SK-N-SH (cell line): Measurements from ENCODE around the gene KRT80. TPM values are rescaled to one million over a fixed set of nuclear protein-coding genes. Genes with fewer than 3 reads are reported as not detected.

Source experiments
- CTCF ChIA-PET: fragments of 300-600, 350-600 bp; formaldehyde crosslinking; extraction: SDS; loops from one replicate; lab custom pipeline; 2021; lab: Yijun Ruan, JAX
- POLR2A ChIA-PET: fragments of 350-600 bp; sonication (Branson Sonifier 250); formaldehyde crosslinking; extraction: SDS; loops from one replicate; lab custom pipeline; 2020; ENCODE audit warnings: antibody characterized with exemption, inconsistent platforms; lab: Yijun Ruan, JAX
- DNase-seq: peaks from one replicate; pipeline ENCODE4 v3.0.0; 2012
- H2AFZ ChIP-seq: fragments of 200-600 bp; sonication (generic); 2 replicates; pipeline ENCODE4 v1.8.1; 2016; ENCODE audit warnings: antibody characterized with exemption, mild to moderate bottlenecking, low read depth
- H3F3A ChIP-seq: fragments of 200-600 bp; sonication (generic); replicated peaks from 2 replicates; pipeline ENCODE3; 2016; ENCODE audit warnings: antibody characterized with exemption, mild to moderate bottlenecking; ENCODE audit not compliant: insufficient read depth
- H3K27ac ChIP-seq, 2 experiments: fragments of 200-500 bp in 1 of 2; fragments of 200-600 bp in 1 of 2; sonication (Bioruptor generic) in 1 of 2; sonication (generic), shearing (Covaris generic) in 1 of 2; 2 replicates each; pipeline versions ENCODE4 v1.5.1 to v1.6.1; 2014 to 2016; ENCODE audit warnings: low read depth in 2 of 2, inconsistent platforms in 1 of 2, low read length in 1 of 2, mild to moderate bottlenecking in 1 of 2, mixed read lengths in 1 of 2
- H3K27me3 ChIP-seq: fragments of 200-600 bp; sonication (generic), shearing (Covaris generic); 2 replicates; pipeline ENCODE4 v1.6.1; 2016; ENCODE audit warnings: mixed run types; ENCODE audit not compliant: insufficient read depth
- H3K36me3 ChIP-seq, 2 experiments: fragments of 200-500 bp in 1 of 2; fragments of 200-600 bp in 1 of 2; sonication (Bioruptor generic) in 1 of 2; sonication (generic) in 1 of 2; replicated peaks in 1 of 2; 2 replicates each; pipeline versions ENCODE3 to v1.5.1; 2014 to 2016; ENCODE audit warnings: low read length in 1 of 2, mild to moderate bottlenecking in 1 of 2; ENCODE audit not compliant: insufficient read depth in 2 of 2, control insufficient read depth in 1 of 2
- H3K4me1 ChIP-seq, 2 experiments: fragments of 200-500 bp in 1 of 2; fragments of 200-600 bp in 1 of 2; sonication (Bioruptor generic) in 1 of 2; sonication (generic), shearing (Covaris generic) in 1 of 2; 2 replicates each; pipeline versions ENCODE4 v1.5.1 to v1.6.1; 2014 to 2016; ENCODE audit warnings: low read depth in 1 of 2, low read length in 1 of 2, mixed run types in 1 of 2; ENCODE audit not compliant: insufficient read depth in 2 of 2, control insufficient read depth in 1 of 2
- H3K4me2 ChIP-seq: fragments of 200-600 bp; sonication (generic), shearing (Covaris generic); 2 replicates; pipeline ENCODE4 v1.6.1; 2017; ENCODE audit warnings: mixed run types
- H3K4me3 ChIP-seq, 2 experiments: fragments of 200-500 bp in 1 of 2; fragments of 200-600 bp in 1 of 2; sonication (Bioruptor generic) in 1 of 2; sonication (generic), shearing (Covaris generic) in 1 of 2; 2 replicates each; pipeline versions ENCODE4 v1.5.1 to v1.8.1; 2014 to 2016; ENCODE audit warnings: low read depth in 2 of 2, inconsistent platforms in 1 of 2, low read length in 1 of 2, mild to moderate bottlenecking in 1 of 2, mixed read lengths in 1 of 2, moderate library complexity in 1 of 2
- H3K79me2 ChIP-seq: fragments of 200-600 bp; sonication (generic); 2 replicates; pipeline ENCODE4 v1.8.1; 2017; ENCODE audit warnings: mild to moderate bottlenecking; ENCODE audit not compliant: insufficient read depth
- H3K9ac ChIP-seq: fragments of 200-600 bp; sonication (generic); 2 replicates; pipeline ENCODE4 v1.6.1; 2017; ENCODE audit warnings: mixed run types
- H3K9me2 ChIP-seq: fragments of 200-600 bp; sonication (generic); 2 replicates; pipeline ENCODE4 v1.6.1; 2017; ENCODE audit warnings: mixed run types
- H3K9me3 ChIP-seq: fragments of 200-600 bp; sonication (generic); 2 replicates; pipeline ENCODE4 v1.6.1; 2017; ENCODE audit warnings: mixed run types, mild to moderate bottlenecking, moderate library complexity
- H4K20me1 ChIP-seq: fragments of 200-600 bp; sonication (generic); 2 replicates; pipeline ENCODE4 v1.6.1; 2017; ENCODE audit warnings: mild to moderate bottlenecking, mixed run types; ENCODE audit not compliant: insufficient read depth
- EP300 ChIP-seq, 2 experiments: IDR thresholded peaks; 2 replicates each; pipeline versions ENCODE4 v1.4.0 to v1.6.1; 2012; ENCODE audit warnings: borderline replicate concordance in 1 of 2, low read depth in 1 of 2, low read length in 1 of 2
- GATA2 ChIP-seq: sonication (generic); formaldehyde crosslinking; IDR thresholded peaks from 2 replicates; pipeline ENCODE4 v1.5.0; 2020; ENCODE audit warnings: mild to moderate bottlenecking, missing genetic modification reagents
- JUND ChIP-seq: IDR thresholded peaks from 2 replicates; pipeline ENCODE4 v1.4.0; 2012
- NRF1 ChIP-seq: IDR thresholded peaks from 2 replicates; pipeline ENCODE4 v1.6.1; 2012; ENCODE audit warnings: low read depth, mild to moderate bottlenecking, low read length
- POLR2AphosphoS5 ChIP-seq: IDR thresholded peaks from 2 replicates; pipeline ENCODE4 v1.6.1; 2012; ENCODE audit warnings: low read depth, low read length
- RAD21 ChIP-seq: IDR thresholded peaks from 2 replicates; pipeline ENCODE4 v1.6.1; 2012; ENCODE audit warnings: mild to moderate bottlenecking, low read length
- RCOR1 ChIP-seq: fragments of 150-350 bp; IDR thresholded peaks from 2 replicates; pipeline ENCODE4 v1.6.1; 2017; ENCODE audit warnings: antibody characterized with exemption, low read length
- RXRA ChIP-seq: IDR thresholded peaks from 2 replicates; pipeline ENCODE4 v1.4.0; 2012; ENCODE audit warnings: low read depth, mild to moderate bottlenecking, borderline replicate concordance
- SIN3A ChIP-seq: IDR thresholded peaks from 2 replicates; pipeline ENCODE4 v1.6.1; 2012; ENCODE audit warnings: low read depth, mild to moderate bottlenecking, low read length, moderate library complexity, borderline replicate concordance
- SMC3 ChIP-seq: IDR thresholded peaks from 2 replicates; pipeline ENCODE4 v1.6.1; 2012; ENCODE audit warnings: low read depth, low read length, improper control_type of control experiment
- YY1 ChIP-seq: IDR thresholded peaks from 2 replicates; pipeline ENCODE4 v1.4.0; 2012; ENCODE audit warnings: low read depth, mild to moderate bottlenecking
- WGBS: methylation state at CpG from one replicate; pipeline ENCODE4 v1.1.6; 2017; ENCODE audit warnings: low lambda C conversion rate; 5-methylcytosine and 5-hydroxymethylcytosine counted together
- polyA plus RNA-seq, 3 experiments: library from polyadenylated mRNA; depleted of rRNA; stranded (reverse); fragments of >200 nt; gene quantifications; 2 replicates each; pipeline ENCODE4 v1.2.3, GENCODE V29; 2012
- TF ChIP-seq, protein P1 (sequence below): fragments of 150-350 bp; IDR thresholded peaks from 2 replicates; pipeline ENCODE4 v1.6.1; 2016; ENCODE audit warnings: mild to moderate bottlenecking, low read depth, low read length
- TF ChIP-seq, protein P2 (sequence below): IDR thresholded peaks from 2 replicates; pipeline ENCODE4 v1.4.0; 2012; ENCODE audit warnings: low read depth
- TF ChIP-seq, protein P3 (sequence below): fragments of 150-350 bp; IDR thresholded peaks from 2 replicates; pipeline ENCODE4 v1.6.1; 2017; ENCODE audit warnings: antibody characterized with exemption, low read length, low read depth, borderline replicate concordance
- TF ChIP-seq, protein P4 (sequence below): fragments of 200-600 bp; sonication (generic); IDR thresholded peaks from 2 replicates; pipeline ENCODE4 v1.6.1; 2017; ENCODE audit warnings: antibody characterized with exemption, mild to moderate bottlenecking, moderate library complexity

Gene KRT80
- polyA plus RNA-seq, 1 of the 3 experiments (the other 2 are of a cell fraction) = 14.9 TPM

DNA sequence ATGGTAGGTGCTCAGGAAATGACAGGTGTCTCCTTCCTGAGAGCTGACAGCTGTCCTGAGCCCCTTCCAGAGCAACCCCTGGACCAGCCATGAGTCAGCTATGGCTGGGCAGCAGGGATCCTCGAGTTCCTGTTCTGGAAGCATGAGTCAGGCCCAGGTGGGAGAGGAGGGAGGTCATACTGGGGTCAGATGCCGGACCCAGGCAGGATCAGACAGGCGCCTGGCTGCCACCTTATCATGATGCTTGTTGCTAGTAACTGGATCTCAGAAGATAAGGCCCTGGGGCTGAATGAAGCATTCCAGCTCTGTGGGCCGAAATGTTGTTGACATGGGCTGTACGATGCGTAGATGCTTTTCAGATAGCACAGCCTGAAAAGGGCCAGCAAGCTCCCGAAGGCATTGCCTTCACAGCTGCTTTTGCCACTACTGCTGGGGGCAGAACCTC lies 23.8 kb upstream of the KRT80 start (continued):
- TF ChIP-seq, protein P1, sequence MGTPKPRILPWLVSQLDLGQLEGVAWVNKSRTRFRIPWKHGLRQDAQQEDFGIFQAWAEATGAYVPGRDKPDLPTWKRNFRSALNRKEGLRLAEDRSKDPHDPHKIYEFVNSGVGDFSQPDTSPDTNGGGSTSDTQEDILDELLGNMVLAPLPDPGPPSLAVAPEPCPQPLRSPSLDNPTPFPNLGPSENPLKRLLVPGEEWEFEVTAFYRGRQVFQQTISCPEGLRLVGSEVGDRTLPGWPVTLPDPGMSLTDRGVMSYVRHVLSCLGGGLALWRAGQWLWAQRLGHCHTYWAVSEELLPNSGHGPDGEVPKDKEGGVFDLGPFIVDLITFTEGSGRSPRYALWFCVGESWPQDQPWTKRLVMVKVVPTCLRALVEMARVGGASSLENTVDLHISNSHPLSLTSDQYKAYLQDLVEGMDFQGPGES = no peak
- peak; percentile 47; the same call in 1 of the 2 replicates for TF ChIP-seq SIN3A
- no peak for TF ChIP-seq YY1
- peak; percentile 96 for TF ChIP-seq RCOR1
- TF ChIP-seq, protein P2, sequence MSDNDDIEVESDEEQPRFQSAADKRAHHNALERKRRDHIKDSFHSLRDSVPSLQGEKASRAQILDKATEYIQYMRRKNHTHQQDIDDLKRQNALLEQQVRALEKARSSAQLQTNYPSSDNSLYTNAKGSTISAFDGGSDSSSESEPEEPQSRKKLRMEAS = peak; percentile 77
- peak; percentile 98 for TF ChIP-seq GATA2 (CRISPR knock-in tag)
- peak; percentile 84 to 94 for TF ChIP-seq EP300 (IDR thresholded peaks at IDR 0.05; ENCODE audit: borderline replicate concordance in 1 of 2, low read depth in 1 of 2, low read length in 1 of 2)
- no peak; the same call in 1 of the 2 replicates for TF ChIP-seq JUND
- TF ChIP-seq, protein P3, sequence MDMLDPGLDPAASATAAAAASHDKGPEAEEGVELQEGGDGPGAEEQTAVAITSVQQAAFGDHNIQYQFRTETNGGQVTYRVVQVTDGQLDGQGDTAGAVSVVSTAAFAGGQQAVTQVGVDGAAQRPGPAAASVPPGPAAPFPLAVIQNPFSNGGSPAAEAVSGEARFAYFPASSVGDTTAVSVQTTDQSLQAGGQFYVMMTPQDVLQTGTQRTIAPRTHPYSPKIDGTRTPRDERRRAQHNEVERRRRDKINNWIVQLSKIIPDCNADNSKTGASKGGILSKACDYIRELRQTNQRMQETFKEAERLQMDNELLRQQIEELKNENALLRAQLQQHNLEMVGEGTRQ = no peak

DNA sequence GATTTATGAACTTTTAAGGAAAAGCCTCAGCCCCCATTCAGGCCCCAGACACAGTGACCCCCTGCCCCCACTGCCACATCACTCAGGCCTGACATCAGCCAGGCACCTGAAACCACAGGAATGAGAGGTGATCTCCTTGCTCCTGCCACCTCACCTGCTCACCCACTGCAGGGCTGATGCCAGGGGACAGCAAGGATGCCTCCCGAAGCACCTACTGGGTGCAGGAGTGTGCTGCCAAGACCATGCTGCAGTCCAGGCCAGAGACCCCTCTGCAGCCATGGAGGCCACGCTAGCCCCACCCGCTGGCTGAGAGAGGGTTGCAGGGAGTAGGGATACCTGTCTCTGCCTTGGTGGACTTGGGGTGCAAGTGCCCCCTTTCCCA lies 22.6 kb upstream of the KRT80 start:
- peaks cover 7% of the 10 kb centered on the region for H3F3A ChIP-seq
- no peak overlapping the region for H2AFZ ChIP-seq
- ChIA-PET POLR2A (no interaction called here), CTCF (interaction anchor here (0.6 to 5.9 kb wide), 18 partner anchors 8 to 737 kb away, joined by 3 to 51 read pairs (median 12); no protein-coding TSS in a partner anchor)
- no peak for TF ChIP-seq POLR2AphosphoS5
- TF ChIP-seq, protein P4, sequence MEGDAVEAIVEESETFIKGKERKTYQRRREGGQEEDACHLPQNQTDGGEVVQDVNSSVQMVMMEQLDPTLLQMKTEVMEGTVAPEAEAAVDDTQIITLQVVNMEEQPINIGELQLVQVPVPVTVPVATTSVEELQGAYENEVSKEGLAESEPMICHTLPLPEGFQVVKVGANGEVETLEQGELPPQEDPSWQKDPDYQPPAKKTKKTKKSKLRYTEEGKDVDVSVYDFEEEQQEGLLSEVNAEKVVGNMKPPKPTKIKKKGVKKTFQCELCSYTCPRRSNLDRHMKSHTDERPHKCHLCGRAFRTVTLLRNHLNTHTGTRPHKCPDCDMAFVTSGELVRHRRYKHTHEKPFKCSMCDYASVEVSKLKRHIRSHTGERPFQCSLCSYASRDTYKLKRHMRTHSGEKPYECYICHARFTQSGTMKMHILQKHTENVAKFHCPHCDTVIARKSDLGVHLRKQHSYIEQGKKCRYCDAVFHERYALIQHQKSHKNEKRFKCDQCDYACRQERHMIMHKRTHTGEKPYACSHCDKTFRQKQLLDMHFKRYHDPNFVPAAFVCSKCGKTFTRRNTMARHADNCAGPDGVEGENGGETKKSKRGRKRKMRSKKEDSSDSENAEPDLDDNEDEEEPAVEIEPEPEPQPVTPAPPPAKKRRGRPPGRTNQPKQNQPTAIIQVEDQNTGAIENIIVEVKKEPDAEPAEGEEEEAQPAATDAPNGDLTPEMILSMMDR = peak; percentile 52
- TF ChIP-seq SIN3A = no peak
- no peak for TF ChIP-seq RXRA
- no peak for TF ChIP-seq NRF1
- TF ChIP-seq RAD21 = peak; percentile 46
- TF ChIP-seq SMC3 = peak; percentile 34; the same call in 1 of the 2 replicates
- no peak for TF ChIP-seq RCOR1
- H3K27ac ChIP-seq = no peak overlapping the region
- H3K4me3 ChIP-seq = no peak overlapping the region
- H3K4me2 ChIP-seq = no peak overlapping the region
- peaks cover 15 to 61% of the 10 kb centered on the region in 2 experiments; a peak in 3 of 4 replicates for H3K4me1 ChIP-seq
- WGBS = no CpG with 5 or more reads among the region's 3 CpGs
- no peaks in the 10 kb centered on the region for H4K20me1 ChIP-seq
- DNase-seq = no peak
- H3K9ac ChIP-seq = no peak overlapping the region
- H3K9me2 ChIP-seq = no peaks in the 10 kb centered on the region
- no peaks in the 10 kb centered on the region for H3K27me3 ChIP-seq
- H3K36me3 ChIP-seq = no peaks in the 10 kb centered on the region
- H3K9me3 ChIP-seq = no peaks in the 10 kb centered on the region
- no peaks in the 10 kb centered on the region for H3K79me2 ChIP-seq
